ENCODE results near the gene PIGU.

Gene PIGU

GRCh38 chr20:34510575-34510974, 166.3 kb downstream of the PIGU start:
- Histone ChIP-seq H3K36me3 (ENCODE audit: control insufficient read depth, insufficient read depth, low read length) (peaks cover 68% of the 10 kb centered on the region), H3K27ac (ENCODE audit: low read depth, low read length, severe bottlenecking) (no peak overlapping the region), H3K4me3 (ENCODE audit: extremely low read depth, insufficient read depth, low read length, poor library complexity, severe bottlenecking) (no peak overlapping the region), H3K9me3 (ENCODE audit: control insufficient read depth, low read length) (no peaks in the 10 kb centered on the region), H3K4me1 (ENCODE audit: control insufficient read depth, insufficient read depth, low read length, poor library complexity, severe bottlenecking) (peaks cover 5% of the 10 kb centered on the region)
- no CpG with 5 or more reads among the region's 1 CpG for WGBS, 2 experiments (ENCODE audit: insufficient coverage in 2 of 2)
